Right lobe of liver (tissue), 6 donors: ENCODE data around the gene C19orf47. TPM values are rescaled to one million over a fixed set of nuclear protein-coding genes. Genes with fewer than 3 reads are reported as not detected.

Source experiments
- ATAC-seq, 4 donors: fragments of 200-7000 bp; cut with Tn5 transposase; one replicate each; pipeline ENCODE4 v1.9.1; 2020; ENCODE audit warnings: mild to moderate bottlenecking in 4 of 4, moderate library complexity in 4 of 4
- DNase-seq, 3 donors: peaks; one replicate each; pipeline ENCODE4 v3.0.0-alpha.2; 2020
- H3K27ac ChIP-seq, 3 donors: fragments of 200-600 bp; one replicate each; pipeline ENCODE4 v1.8.0; 2022
- H3K27me3 ChIP-seq, 2 donors: fragments of 200-600 bp; one replicate each; pipeline ENCODE4 v1.8.0; 2022
- H3K36me3 ChIP-seq, 4 donors: fragments of 200-600 bp; sonication (generic) in 1 of 4; one replicate each; pipeline versions ENCODE4 v1.5.1 to v1.8.0; 2017 to 2022; ENCODE audit warnings: control low read depth in 1 of 4
- H3K4me1 ChIP-seq, 4 donors: fragments of 200-600 bp; sonication (generic) in 1 of 4; one replicate each; pipeline versions ENCODE4 v1.5.1 to v1.8.0; 2017 to 2022; ENCODE audit warnings: control low read depth in 1 of 4
- H3K4me3 ChIP-seq, 3 donors: fragments of 200-600 bp; one replicate each; pipeline ENCODE4 v1.8.0; 2022
- H3K9me3 ChIP-seq, 4 donors: fragments of 200-600 bp; sonication (generic) in 1 of 4; one replicate each; pipeline versions ENCODE4 v1.5.1 to v1.8.0; 2017 to 2022; ENCODE audit warnings: control low read depth in 1 of 4
- CTCF ChIP-seq, 4 donors: fragments of 200-600 bp in 3 of 4; fragments of 450-650 bp in 1 of 4; IDR thresholded peaks; one replicate each; pipeline versions ENCODE4 v1.5.1 to v1.8.0; 2016 to 2022; ENCODE audit warnings: antibody characterized with exemption in 4 of 4, mild to moderate bottlenecking in 2 of 4
- POLR2A ChIP-seq: fragments of 450-650 bp; IDR thresholded peaks from one replicate; pipeline ENCODE4 v1.6.1; 2017; ENCODE audit warnings: antibody characterized with exemption, mild to moderate bottlenecking
- WGBS: methylation state at CpG from one replicate; pipeline ENCODE4 v1.1.6; 2018; ENCODE audit warnings: low coverage, low lambda C conversion rate; ENCODE audit not compliant: insufficient coverage; ENCODE audit errors: missing lambda C conversion rate; 5-methylcytosine and 5-hydroxymethylcytosine counted together
- intact Hi-C, 2 donors: fragments of 100-400 bp; cut with DNase I; formaldehyde crosslinking; loops; one replicate each; pipeline versions ENCODE4 v1.11.2 to v1.14.1; 2022
- total RNA-seq, 6 experiments: library from RNA; depleted of rRNA in 2 of 6; stranded (reverse); fragments of >200 nt in 2 of 6; fragmentation: NEBNext Ultra II Directional in 3 of 6; extraction: Animal tissue kit (Norgen Biotek cat#: 25700) in 3 of 6; gene quantifications; one replicate each; pipeline versions ENCODE4 v1.1.0 to v1.2.4, GENCODE V29; 2016 to 2023
- donor health status: DM: no; HTN: yes; CAD: no.
- donor health status: DM: no; HTN: no; CAD: no.
- donor health status: DM: no; HTN: no; CAD: no.
- donor health status: DM: no; HTN: yes; CAD: no.
- donor health status: DM: no; HTN: yes; CAD: no.

C19orf47 gene
- total RNA-seq, 6 experiments from 2014 or later, result 4.8 to 8.1 (median 5.5) TPM

- DNase-seq, result no peak
- Histone ChIP-seq H3K27me3 (no peaks in the 10 kb centered on the region), H3K9me3 (no peaks in the 10 kb centered on the region), H3K4me1 (peaks cover 0 to 6% (median 0%) of the 10 kb centered on the region in 4 donors), H3K36me3 (no peaks in the 10 kb centered on the region), H3K27ac (peak overlapping the region in 1 of 3 donors; percentile 24), H3K4me3 (no peak overlapping the region)
- TF ChIP-seq POLR2A, result no peak
- TF ChIP-seq CTCF (IDR thresholded peaks at IDR 0.05), result no peak
- intact Hi-C loops, result no loop called here
- ATAC-seq, result peak in 1 of 4 donors; percentile 23
- WGBS, result 89% methylated on average over 3 of the region's 3 CpGs
Observed at GRCh38 chr19:40357640-40358039, 9.4 kb upstream of the C19orf47 start.

DNA sequence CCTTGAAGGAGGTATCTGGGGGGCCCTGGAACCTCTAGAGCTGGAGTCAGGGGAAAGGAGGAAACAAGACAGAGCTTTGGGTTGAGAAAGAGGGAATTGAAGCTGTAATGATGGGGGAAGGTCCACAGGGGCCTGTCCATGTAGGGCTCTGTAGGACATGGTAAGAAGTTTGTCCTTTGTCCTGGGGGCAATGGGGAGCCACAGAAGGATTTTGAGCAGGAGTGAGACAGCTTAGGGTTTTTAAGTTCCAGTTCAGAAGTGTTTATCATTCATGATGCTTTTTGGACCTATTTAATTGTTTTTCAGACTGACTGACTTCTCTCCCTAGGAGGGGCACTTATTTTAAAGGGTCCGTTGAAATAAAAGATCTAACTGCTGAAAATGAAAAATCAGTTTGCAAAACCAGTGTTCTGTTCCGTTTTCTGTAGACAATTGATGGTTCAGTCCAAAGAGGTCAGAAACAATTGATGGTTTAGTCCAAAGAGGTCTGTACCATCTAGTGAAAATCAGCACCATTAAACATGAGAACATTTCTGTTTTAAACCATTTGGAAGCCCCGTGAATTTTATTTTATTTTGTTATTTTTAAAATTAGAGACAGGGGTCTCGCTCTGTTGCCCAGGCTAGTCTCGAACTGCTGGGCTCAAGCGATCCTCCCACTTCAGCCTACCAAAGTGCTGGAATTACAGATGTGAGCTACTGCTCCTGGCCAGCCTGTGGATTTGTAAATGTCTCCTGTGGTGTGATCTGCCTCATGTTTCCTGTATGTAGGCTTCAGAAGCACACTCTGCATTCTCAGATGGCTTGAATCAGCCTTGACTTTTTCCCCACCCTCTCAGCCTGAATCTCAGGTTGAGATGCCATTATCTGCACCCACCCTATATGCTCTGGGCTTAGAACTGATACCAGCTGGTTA, 8.7 kb upstream of the C19orf47 start:
- intact Hi-C loops, result no loop called here
- WGBS, result 82% methylated on average over 6 of the region's 6 CpGs

DNA sequence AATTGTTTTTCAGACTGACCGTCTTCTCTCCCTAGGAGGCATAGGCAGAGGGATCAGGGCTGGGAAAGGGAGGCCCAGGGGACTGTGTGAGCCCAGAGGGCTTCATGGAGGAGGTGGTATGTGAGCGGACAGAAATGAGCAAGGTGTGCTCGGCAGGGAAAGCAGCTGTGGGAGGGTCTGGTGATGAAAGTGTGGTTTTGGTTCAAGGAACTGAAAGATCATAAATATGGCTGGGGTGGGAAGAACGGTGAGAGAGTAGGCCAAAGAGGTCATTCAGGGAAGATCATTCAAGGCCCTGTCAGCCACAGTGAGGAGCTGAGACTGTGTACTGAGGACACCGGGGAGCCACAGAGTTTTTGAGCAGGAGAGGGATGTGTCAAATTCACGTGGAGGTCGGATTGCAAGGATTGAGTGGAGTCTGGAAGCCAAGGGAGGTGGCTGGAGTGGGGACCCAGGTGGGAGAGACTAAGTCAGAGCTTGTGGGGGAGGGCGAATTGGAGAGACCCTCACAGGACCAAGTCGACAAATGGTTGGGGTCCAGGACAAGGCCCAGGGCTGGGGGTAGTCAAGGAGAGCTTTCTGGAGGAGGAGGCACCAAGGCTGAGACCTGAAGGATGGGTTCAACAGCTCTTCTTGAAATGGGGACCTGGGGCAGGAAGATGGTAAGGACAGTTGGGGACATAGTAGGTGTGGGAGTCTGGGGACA, 7.9 kb upstream of the C19orf47 start:
- H3K4me3 ChIP-seq, result no peak overlapping the region
- no peaks in the 10 kb centered on the region for H3K27me3 ChIP-seq
- intact Hi-C loops, result no loop called here
- no peaks in the 10 kb centered on the region for H3K36me3 ChIP-seq
- peaks cover 0 to 6% (median 0%) of the 10 kb centered on the region in 4 donors for H3K4me1 ChIP-seq
- ATAC-seq (no peak), DNase-seq (no peak)
- no peak overlapping the region for H3K27ac ChIP-seq
- 71% methylated on average over 9 of the region's 9 CpGs for WGBS
- TF ChIP-seq CTCF (IDR thresholded peaks at IDR 0.05) (no peak), POLR2A (no peak)
- no peaks in the 10 kb centered on the region for H3K9me3 ChIP-seq

More for the DNA sequence above, 8.7 kb upstream of the C19orf47 start:
- TF ChIP-seq CTCF (IDR thresholded peaks at IDR 0.05) (no peak), POLR2A (no peak)
- no peak overlapping the region for H3K4me3 ChIP-seq
- no peaks in the 10 kb centered on the region for H3K36me3 ChIP-seq
- DNase-seq (no peak), ATAC-seq (no peak)
- no peaks in the 10 kb centered on the region for H3K27me3 ChIP-seq
- H3K27ac ChIP-seq, result no peak overlapping the region
- no peaks in the 10 kb centered on the region for H3K9me3 ChIP-seq
- H3K4me1 ChIP-seq, result peaks cover 0 to 6% (median 0%) of the 10 kb centered on the region in 4 donors

- WGBS, result 19% methylated on average over 17 of the region's 17 CpGs
- Histone ChIP-seq H3K27ac (peak overlapping the region; percentile 37 to 69 (median 49)), H3K27me3 (no peaks in the 10 kb centered on the region), H3K4me1 (peaks cover 0 to 16% (median 6%) of the 10 kb centered on the region in 4 donors), H3K4me3 (peak overlapping the region; percentile 68 to 93 (median 91)), H3K36me3 (no peaks in the 10 kb centered on the region), H3K9me3 (no peaks in the 10 kb centered on the region)
- DNase-seq (no peak), ATAC-seq (no peak)
- intact Hi-C loops, result no loop called here
- no peak for TF ChIP-seq POLR2A
- no peak for TF ChIP-seq CTCF (IDR thresholded peaks at IDR 0.05)
Observed at GRCh38 chr19:40348961-40349507, 837 bp upstream of the C19orf47 start.
